Lower leg skin (tissue), 4 donors: ENCODE results near the gene BMS1. TPM values are rescaled to one million over a fixed set of nuclear protein-coding genes. Genes with fewer than 3 reads are reported as not detected.

Experiments
- DNase-seq, 2 donors: peaks; one replicate each; pipeline ENCODE4 v3.0.0-alpha.2; 2019; ENCODE audit warnings: low spot score in 2 of 2
- H3K4me3 ChIP-seq: fragments of 200-600 bp; sonication (generic); 2 replicates; pipeline ENCODE4 v1.5.1; 2017; ENCODE audit warnings: mild to moderate bottlenecking, low read depth; ENCODE audit not compliant: poor library complexity, severe bottlenecking
- POLR2A ChIP-seq, 2 donors: fragments of 450-650 bp; IDR thresholded peaks; one replicate each; pipeline ENCODE4 v1.6.1; 2016 to 2017; ENCODE audit warnings: antibody characterized with exemption in 2 of 2, mild to moderate bottlenecking in 1 of 2, moderate library complexity in 1 of 2
- WGBS, 2 donors: methylation state at CpG; one replicate each; pipeline ENCODE4 v1.1.5; 2018; 5-methylcytosine and 5-hydroxymethylcytosine counted together
- intact Hi-C: fragments of 100-400 bp; cut with DNase I; formaldehyde crosslinking; loops from one replicate; pipeline ENCODE4 v1.15.0; 2023; ENCODE audit warnings: low total_unique reads
- total RNA-seq, 4 donors: library from RNA; depleted of rRNA; stranded (reverse); fragments of >200 nt; gene quantifications; one replicate each; pipeline ENCODE4 v1.1.0, GENCODE V29; 2016
- TF ChIP-seq, protein P1 (sequence below), 3 donors: fragments of 450-650 bp; IDR thresholded peaks; one replicate each; pipeline ENCODE4 v1.5.1; 2016; ENCODE audit warnings: antibody characterized with exemption in 3 of 3, mild to moderate bottlenecking in 3 of 3, moderate library complexity in 2 of 3

Gene BMS1
- total RNA-seq, 4 donors from 2014 or later, result 13.4 to 17.7 (median 17.2) TPM

DNA sequence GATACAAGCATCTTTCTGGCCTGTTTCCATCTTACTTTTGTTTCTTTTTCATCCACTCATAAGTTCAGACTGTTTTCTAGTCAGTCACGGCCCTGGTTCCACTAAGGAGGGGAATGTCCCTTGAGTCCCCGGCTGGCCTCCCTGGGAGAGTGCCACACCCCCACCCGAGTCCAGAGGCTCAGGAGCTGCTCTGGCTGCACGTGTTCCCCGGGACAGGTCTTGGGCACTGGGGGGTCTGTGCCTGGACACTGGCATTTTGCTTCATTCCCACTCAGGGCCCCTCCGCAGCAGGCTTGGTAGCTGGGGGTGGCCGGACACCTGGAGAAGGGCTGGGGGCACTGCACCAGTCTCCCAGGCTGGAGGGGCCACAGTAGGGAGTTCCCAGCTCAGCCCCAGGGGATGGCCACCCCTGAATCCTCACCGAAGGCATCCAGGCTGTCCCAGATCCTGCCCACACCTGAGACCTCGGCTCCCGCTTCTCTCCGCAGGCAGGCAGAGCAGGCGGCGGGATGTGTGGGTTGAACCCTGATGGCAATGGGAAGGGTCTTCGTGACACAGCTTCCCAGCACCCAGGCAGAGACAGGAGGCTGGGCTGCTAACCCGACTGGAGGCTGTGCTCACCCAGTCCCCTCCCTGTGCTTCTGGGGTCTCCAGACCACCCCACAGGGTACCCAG is 92.3 kb downstream of the BMS1 start:
- intact Hi-C loops, result loop anchor here (5.0 kb wide), 1 partner anchor 202 kb away; the partner anchor contains the start of gene RET
- TF ChIP-seq POLR2A (IDR thresholded peaks at IDR 0.05), result no peak
- TF ChIP-seq, protein P1, sequence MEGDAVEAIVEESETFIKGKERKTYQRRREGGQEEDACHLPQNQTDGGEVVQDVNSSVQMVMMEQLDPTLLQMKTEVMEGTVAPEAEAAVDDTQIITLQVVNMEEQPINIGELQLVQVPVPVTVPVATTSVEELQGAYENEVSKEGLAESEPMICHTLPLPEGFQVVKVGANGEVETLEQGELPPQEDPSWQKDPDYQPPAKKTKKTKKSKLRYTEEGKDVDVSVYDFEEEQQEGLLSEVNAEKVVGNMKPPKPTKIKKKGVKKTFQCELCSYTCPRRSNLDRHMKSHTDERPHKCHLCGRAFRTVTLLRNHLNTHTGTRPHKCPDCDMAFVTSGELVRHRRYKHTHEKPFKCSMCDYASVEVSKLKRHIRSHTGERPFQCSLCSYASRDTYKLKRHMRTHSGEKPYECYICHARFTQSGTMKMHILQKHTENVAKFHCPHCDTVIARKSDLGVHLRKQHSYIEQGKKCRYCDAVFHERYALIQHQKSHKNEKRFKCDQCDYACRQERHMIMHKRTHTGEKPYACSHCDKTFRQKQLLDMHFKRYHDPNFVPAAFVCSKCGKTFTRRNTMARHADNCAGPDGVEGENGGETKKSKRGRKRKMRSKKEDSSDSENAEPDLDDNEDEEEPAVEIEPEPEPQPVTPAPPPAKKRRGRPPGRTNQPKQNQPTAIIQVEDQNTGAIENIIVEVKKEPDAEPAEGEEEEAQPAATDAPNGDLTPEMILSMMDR (IDR thresholded peaks at IDR 0.05), result no peak
- no peak for DNase-seq
- WGBS, 2 donors, result 74 to 78% methylated on average over 13 to 15 of the region's 15 CpGs
- no peak overlapping the region for H3K4me3 ChIP-seq

DNA sequence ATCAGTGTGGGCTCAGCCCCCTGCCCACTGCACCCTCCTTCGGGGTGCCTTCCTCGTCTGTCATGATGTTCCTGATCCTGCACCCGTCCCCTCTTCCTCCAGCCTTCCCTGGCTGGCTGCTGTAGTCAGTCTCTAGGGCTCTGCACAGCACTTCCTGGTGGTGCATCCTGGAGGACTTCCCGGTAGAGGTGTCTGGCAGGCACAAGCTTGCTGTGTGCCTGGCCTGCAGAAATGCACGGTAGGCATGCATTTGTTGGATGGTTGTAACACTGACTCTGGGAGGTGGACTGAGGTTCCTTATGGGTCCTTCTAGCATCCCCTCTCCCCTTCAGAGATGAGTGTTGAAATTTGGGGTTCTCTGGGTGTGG is 92.8 kb downstream of the BMS1 start:
- no peak overlapping the region for H3K4me3 ChIP-seq
- no peak for TF ChIP-seq POLR2A (IDR thresholded peaks at IDR 0.05)
- TF ChIP-seq, protein P1 (IDR thresholded peaks at IDR 0.05), result no peak
- intact Hi-C loops, result no loop called here
- WGBS, 2 donors, result 72 to 76% methylated on average over 5 of the region's 5 CpGs
- DNase-seq, result no peak

DNA sequence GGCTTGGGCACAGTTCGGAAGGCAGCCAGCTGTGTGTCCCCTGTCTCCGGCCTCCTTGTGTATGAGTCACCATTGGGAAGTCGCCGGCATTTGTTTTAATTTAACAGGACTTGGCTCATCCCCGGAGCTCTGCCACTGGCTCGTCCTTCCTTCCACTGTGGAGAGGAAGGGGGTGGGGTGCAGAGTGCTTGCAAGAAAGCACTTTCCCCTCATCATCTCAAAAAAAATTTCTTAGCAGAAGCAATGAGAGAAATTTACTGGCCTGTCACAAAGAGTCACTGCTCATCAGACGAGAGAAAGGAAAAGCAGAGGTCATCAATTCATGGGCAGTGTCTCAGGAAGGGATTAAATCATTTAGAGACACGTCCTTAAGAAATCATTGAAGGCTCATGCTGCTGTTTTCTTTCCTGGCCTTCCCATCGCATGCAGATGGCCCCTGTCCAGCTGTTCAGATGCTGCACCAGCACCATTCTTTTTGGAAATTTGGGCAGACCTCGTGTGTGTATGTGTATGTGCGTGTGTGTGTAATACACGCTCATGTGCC is 93.3 kb downstream of the BMS1 start:
- TF ChIP-seq POLR2A (IDR thresholded peaks at IDR 0.05), result no peak
- TF ChIP-seq, protein P1 (IDR thresholded peaks at IDR 0.05), result no peak
- no peak overlapping the region for H3K4me3 ChIP-seq
- no peak for DNase-seq
- intact Hi-C loops, result no loop called here
- WGBS, 2 donors, result 25 to 28% methylated on average over 11 to 12 of the region's 12 CpGs

DNA sequence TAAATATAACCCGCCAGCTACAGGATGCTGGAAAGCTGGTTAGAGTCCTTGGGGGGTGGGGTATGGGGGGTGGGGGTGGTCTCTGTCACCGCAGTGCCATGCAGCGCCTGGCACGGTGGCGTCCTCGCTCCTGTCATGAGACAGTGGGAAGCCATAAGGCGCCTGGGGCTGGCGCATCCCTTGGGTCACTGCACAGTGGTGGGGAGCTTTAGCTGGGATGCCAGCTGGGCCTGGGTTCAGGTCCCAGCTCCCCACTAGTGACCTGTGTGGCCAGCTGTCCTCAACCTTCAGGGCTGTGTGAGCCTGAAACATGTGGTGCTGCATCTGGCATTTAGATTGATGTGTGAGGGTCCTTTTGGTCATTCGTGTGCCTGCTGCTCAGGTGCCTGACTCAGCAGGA is 93.9 kb downstream of the BMS1 start:
- 84 to 90% methylated on average over 9 of the region's 9 CpGs for WGBS, 2 donors
- no peak for TF ChIP-seq POLR2A (IDR thresholded peaks at IDR 0.05)
- DNase-seq, result no peak
- intact Hi-C loops, result no loop called here
- no peak overlapping the region for H3K4me3 ChIP-seq

DNA sequence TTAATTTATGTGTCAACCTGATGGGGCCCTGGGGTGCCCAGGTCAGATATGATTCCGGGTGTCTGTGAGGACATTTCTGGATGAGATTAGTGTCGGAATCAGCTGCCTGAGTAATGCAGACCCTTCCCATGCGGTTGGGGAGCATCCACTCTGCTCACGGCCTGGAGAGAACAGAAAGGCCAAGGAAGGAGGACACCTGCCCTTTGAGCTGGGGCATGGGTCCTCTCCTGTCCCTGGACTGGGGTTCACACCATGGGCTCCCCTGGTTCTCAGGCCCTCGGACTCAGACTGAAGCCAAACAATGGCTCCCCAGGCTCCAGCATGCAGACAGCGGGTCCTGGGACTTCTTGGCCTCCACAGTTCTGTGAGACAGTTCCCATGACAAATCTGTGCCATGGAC is 94.3 kb downstream of the BMS1 start:
- 88 to 97% methylated on average over 6 of the region's 6 CpGs for WGBS, 2 donors
- no peak overlapping the region for H3K4me3 ChIP-seq
- DNase-seq, result no peak
- intact Hi-C loops, result no loop called here
- TF ChIP-seq POLR2A (IDR thresholded peaks at IDR 0.05), result no peak
- TF ChIP-seq, protein P1 (IDR thresholded peaks at IDR 0.05), result no peak

DNA sequence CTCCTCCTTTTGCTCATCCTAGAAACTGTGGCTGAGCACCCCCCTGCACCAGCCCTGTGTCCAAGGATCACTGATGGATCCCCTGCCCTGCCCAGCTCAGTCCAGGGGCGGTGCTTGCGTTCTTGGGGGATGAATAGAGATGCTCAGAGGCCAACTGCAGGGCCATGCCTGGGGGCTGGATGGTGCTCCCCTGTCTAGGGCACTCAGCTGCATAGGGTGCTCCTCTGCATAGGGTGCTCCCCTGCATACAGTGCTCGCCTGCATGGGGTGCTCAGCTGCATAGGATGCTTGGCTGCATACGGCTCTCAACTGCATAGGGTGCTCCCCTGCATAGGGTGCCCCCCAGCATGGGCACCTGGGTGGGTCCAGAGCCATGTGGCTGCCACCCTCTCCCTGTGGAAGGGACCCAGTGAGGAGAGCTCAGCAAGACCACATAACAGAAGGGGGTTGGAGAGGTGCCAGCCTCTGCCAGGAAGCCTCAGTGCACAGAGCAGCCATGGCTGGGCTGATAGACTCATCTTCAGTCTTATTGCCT is 95.0 kb downstream of the BMS1 start:
- no peak overlapping the region for H3K4me3 ChIP-seq
- TF ChIP-seq, protein P1 (IDR thresholded peaks at IDR 0.05), result no peak
- TF ChIP-seq POLR2A (IDR thresholded peaks at IDR 0.05), result no peak
- no peak for DNase-seq
- WGBS, 2 donors, result 70 to 92% methylated on average over 2 to 4 of the region's 4 CpGs
- intact Hi-C loops, result no loop called here
